Lower leg skin (tissue), 3 donors: ENCODE measurements around the gene KLHL2.

Experiments
- CTCF ChIP-seq, 3 donors: fragments of 450-650 bp; IDR thresholded peaks; one replicate each; pipeline ENCODE4 v1.5.1; 2016; ENCODE audit warnings: antibody characterized with exemption in 3 of 3, mild to moderate bottlenecking in 3 of 3, moderate library complexity in 2 of 3
- POLR2A ChIP-seq, 2 donors: fragments of 450-650 bp; IDR thresholded peaks; one replicate each; pipeline ENCODE4 v1.6.1; 2016 to 2017; ENCODE audit warnings: antibody characterized with exemption in 2 of 2, mild to moderate bottlenecking in 1 of 2, moderate library complexity in 1 of 2

- TF ChIP-seq POLR2A (IDR thresholded peaks at IDR 0.05) (no peak), CTCF (IDR thresholded peaks at IDR 0.05) (no peak)
Measured at GRCh38 chr4:165198329-165198728, 9.0 kb upstream of the KLHL2 start.
